CD4-positive, alpha-beta T cell (primary cell): ENCODE results near the gene GRID1. TPM values are rescaled to one million over a fixed set of nuclear protein-coding genes. Genes with fewer than 3 reads are reported as not detected.

Experiments
- ATAC-seq: fragments of 200-7000 bp; cut with Tn5 transposase; one replicate; pipeline ENCODE4 v1.10.0; 2022; ENCODE audit warnings: mild to moderate bottlenecking; ENCODE audit not compliant: poor library complexity
- CTCF ChIA-PET: fragments of 350-600 bp; sonication (Branson Sonifier 250); formaldehyde crosslinking; loops from one replicate; lab custom pipeline; 2021; ENCODE audit warnings: antibody characterized with exemption, inconsistent platforms; lab: Charles Lee
- POLR2A ChIA-PET: fragments of 350-600 bp; sonication (Branson Sonifier 250); formaldehyde crosslinking; loops from one replicate; lab custom pipeline; 2021; ENCODE audit warnings: antibody characterized with exemption, inconsistent platforms; lab: Charles Lee
- DNase-seq, 14 experiments: peaks; one replicate each; pipeline ENCODE4 v3.0.0-alpha.2; 2013 to 2020; ENCODE audit warnings: mixed read lengths in 2 of 14
- H3K27ac ChIP-seq, 2 donors: one replicate each; pipeline versions ENCODE4 v1.5.1 to v1.7.0; 2013; ENCODE audit warnings: low read length in 2 of 2, low read depth in 1 of 2, mild to moderate bottlenecking in 1 of 2
- H3K27me3 ChIP-seq, 2 experiments: 1 replicate in 1 of 2; 2 replicates in 1 of 2; pipeline versions ENCODE4 v1.6.1 to v1.7.0; 2013; ENCODE audit warnings: low read length in 2 of 2, control low read depth in 1 of 2, mild to moderate bottlenecking in 1 of 2, moderate library complexity in 1 of 2; ENCODE audit not compliant: insufficient read depth in 2 of 2, control insufficient read depth in 1 of 2
- H3K36me3 ChIP-seq: one replicate; pipeline ENCODE4 v1.6.1; 2013; ENCODE audit warnings: low read length, control low read depth; ENCODE audit not compliant: insufficient read depth
- H3K4me1 ChIP-seq: one replicate; pipeline ENCODE4 v1.6.1; 2013; ENCODE audit warnings: low read length, control low read depth; ENCODE audit not compliant: insufficient read depth
- H3K4me3 ChIP-seq: one replicate; pipeline ENCODE4 v1.5.1; 2013; ENCODE audit warnings: mild to moderate bottlenecking, low read length, moderate library complexity
- H3K9me3 ChIP-seq, 2 experiments: 1 replicate in 1 of 2; 2 replicates in 1 of 2; pipeline versions ENCODE4 v1.6.1 to v1.7.0; 2013; ENCODE audit warnings: low read length in 2 of 2, mild to moderate bottlenecking in 2 of 2, control low read depth in 1 of 2, moderate library complexity in 1 of 2; ENCODE audit not compliant: control insufficient read depth in 1 of 2, insufficient read depth in 1 of 2
- H3K27ac Mint-ChIP-seq: one replicate; pipeline ENCODE4 v1.8.0; 2020; ENCODE audit warnings: mixed read lengths
- H3K27me3 Mint-ChIP-seq: one replicate; pipeline ENCODE4 v1.8.0; 2021; ENCODE audit warnings: mixed read lengths
- H3K36me3 Mint-ChIP-seq: one replicate; pipeline ENCODE4 v1.8.0; 2021; ENCODE audit warnings: low read depth, mixed read lengths
- H3K4me1 Mint-ChIP-seq: one replicate; pipeline ENCODE4 v1.8.0; 2021; ENCODE audit warnings: low read depth, mixed read lengths
- H3K4me3 Mint-ChIP-seq: one replicate; pipeline ENCODE4 v1.8.0; 2020; ENCODE audit warnings: mild to moderate bottlenecking, mixed read lengths
- H3K9me3 Mint-ChIP-seq: one replicate; pipeline ENCODE4 v1.8.0; 2020; ENCODE audit warnings: mixed read lengths
- intact Hi-C, 2 experiments: fragments of 100-400 bp; cut with DNase I in 1 of 2; cut with micrococcal nuclease in 1 of 2; formaldehyde crosslinking; loops; one replicate each; pipeline versions ENCODE4 v1.15.1 to v1.9.0; 2023 to 2025; cut with DNase I, micrococcal nuclease
- total RNA-seq, 174 experiments: library from RNA in 2 of 174; stranded (reverse) in 2 of 174; gene quantifications; one replicate each; pipeline ENCODE4 v1.2.3 and lab custom pipeline; 2021 to 2026
- TF ChIP-seq, protein P1 (sequence below): fragments of 200-600 bp; IDR thresholded peaks from one replicate; pipeline ENCODE4 v1.8.0; 2022; ENCODE audit warnings: antibody characterized with exemption, mild to moderate bottlenecking

Gene GRID1
- total RNA-seq, 2 experiments from 2014 or later: not detected

DNA sequence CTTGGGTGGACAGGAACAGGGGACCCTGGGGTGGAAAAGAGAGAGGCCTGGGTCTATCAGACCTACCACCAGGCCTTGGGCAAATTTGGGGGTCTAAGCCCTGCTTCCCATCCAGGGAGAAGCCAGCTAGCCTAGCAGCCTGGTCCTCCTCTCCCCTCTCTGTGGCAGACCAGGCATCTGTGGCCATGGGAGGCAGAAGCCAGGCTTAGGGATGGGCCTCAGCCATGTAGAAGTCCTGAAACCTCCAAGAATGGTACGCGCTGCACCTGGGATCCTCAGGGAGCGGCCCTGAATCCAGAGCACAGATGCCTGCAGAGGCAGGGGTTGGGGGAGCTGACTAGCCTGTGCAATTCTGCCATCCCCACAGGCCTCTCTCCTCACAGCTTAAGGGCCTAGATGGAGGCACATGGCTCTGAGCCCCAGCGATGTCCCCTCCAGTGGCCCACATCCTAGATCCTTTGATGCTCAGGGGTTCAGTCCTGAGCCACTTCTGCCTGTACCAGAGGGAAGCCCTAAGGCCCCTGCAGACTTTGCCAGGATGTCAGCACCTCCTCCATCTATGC lies 21.2 kb downstream of the GRID1 start:
- ChIA-PET CTCF (no interaction called here), POLR2A (no interaction called here)
- ATAC-seq: no peak
- no peak overlapping the region for H3K27ac Mint-ChIP-seq
- Histone ChIP-seq H3K36me3 (no peaks in the 10 kb centered on the region), H3K27me3 (peaks cover 0 to 3% of the 10 kb centered on the region in 2 experiments), H3K4me3 (no peak overlapping the region), H3K9me3 (no peaks in the 10 kb centered on the region), H3K4me1 (no peaks in the 10 kb centered on the region), H3K27ac (no peak overlapping the region)
- H3K4me1 Mint-ChIP-seq: no peaks in the 10 kb centered on the region
- no peaks in the 10 kb centered on the region for H3K9me3 Mint-ChIP-seq
- DNase-seq: no peak
- TF ChIP-seq, protein P1, sequence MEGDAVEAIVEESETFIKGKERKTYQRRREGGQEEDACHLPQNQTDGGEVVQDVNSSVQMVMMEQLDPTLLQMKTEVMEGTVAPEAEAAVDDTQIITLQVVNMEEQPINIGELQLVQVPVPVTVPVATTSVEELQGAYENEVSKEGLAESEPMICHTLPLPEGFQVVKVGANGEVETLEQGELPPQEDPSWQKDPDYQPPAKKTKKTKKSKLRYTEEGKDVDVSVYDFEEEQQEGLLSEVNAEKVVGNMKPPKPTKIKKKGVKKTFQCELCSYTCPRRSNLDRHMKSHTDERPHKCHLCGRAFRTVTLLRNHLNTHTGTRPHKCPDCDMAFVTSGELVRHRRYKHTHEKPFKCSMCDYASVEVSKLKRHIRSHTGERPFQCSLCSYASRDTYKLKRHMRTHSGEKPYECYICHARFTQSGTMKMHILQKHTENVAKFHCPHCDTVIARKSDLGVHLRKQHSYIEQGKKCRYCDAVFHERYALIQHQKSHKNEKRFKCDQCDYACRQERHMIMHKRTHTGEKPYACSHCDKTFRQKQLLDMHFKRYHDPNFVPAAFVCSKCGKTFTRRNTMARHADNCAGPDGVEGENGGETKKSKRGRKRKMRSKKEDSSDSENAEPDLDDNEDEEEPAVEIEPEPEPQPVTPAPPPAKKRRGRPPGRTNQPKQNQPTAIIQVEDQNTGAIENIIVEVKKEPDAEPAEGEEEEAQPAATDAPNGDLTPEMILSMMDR: no peak
- no peak overlapping the region for H3K4me3 Mint-ChIP-seq
- intact Hi-C loops: no loop called here
- no peaks in the 10 kb centered on the region for H3K27me3 Mint-ChIP-seq
- no peaks in the 10 kb centered on the region for H3K36me3 Mint-ChIP-seq

DNA sequence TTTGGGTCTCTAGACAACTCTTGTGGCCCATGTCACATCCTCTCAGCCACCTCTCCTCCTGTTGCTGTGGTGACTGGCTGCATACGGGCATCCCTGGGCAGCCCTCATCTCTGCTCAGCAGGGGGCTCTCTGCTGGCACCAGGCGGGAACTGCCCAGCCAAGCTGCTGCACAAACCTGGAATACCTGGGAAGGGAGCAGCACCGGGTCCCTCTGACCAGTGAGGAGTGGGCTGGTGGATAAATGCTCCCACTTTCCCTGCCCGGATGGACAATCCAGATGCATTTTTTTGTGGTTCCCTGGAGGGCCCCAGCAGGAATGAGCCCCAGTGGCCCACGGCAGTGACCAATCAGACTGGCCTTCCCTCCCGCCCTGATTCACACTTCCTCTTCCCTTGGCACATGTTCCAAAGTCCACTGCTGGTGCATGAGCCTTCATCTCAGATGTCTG lies 21.9 kb downstream of the GRID1 start:
- no peak overlapping the region for H3K27ac ChIP-seq
- no peaks in the 10 kb centered on the region for H3K9me3 Mint-ChIP-seq
- intact Hi-C loops: no loop called here
- H3K4me3 Mint-ChIP-seq: no peak overlapping the region
- no peaks in the 10 kb centered on the region for H3K27me3 Mint-ChIP-seq
- no peaks in the 10 kb centered on the region for H3K4me1 Mint-ChIP-seq
- H3K27ac Mint-ChIP-seq: no peak overlapping the region
- no peaks in the 10 kb centered on the region for H3K27me3 ChIP-seq
- no peaks in the 10 kb centered on the region for H3K4me1 ChIP-seq
- H3K36me3 ChIP-seq: no peaks in the 10 kb centered on the region
- H3K4me3 ChIP-seq: no peak overlapping the region
- DNase-seq (no peak), ATAC-seq (no peak)
- TF ChIP-seq, protein P1: no peak
- POLR2A ChIA-PET: no interaction called here
- H3K9me3 ChIP-seq: no peaks in the 10 kb centered on the region
- H3K36me3 Mint-ChIP-seq: no peaks in the 10 kb centered on the region
- CTCF ChIA-PET: no interaction called here

DNA sequence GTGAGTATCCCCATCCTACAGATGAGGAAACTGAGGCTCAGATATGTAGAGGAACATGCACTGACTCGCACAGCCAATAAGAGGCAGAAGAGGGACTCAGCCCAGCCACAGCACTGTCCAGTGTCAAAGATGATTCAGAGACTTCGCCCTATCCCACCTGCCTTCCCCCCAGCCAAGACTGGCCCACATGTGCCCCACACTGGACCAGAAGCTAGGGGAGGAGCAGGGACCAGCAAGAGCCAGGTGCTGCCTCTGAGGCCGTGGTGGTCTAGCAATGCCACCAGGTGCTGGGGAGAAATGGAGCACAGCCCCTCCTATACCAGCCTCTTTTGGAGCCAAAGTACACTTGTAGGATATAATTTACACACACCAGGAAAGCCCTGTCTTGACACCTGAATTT lies 22.3 kb downstream of the GRID1 start:
- ATAC-seq: no peak

More for the DNA sequence above, 22.3 kb downstream of the GRID1 start:
- no peaks in the 10 kb centered on the region for H3K27me3 Mint-ChIP-seq
- ChIA-PET POLR2A (no interaction called here), CTCF (no interaction called here)
- no peak overlapping the region for H3K4me3 Mint-ChIP-seq
- DNase-seq: no peak
- no peaks in the 10 kb centered on the region for H3K4me1 Mint-ChIP-seq
- Histone ChIP-seq H3K27me3 (no peaks in the 10 kb centered on the region), H3K27ac (no peak overlapping the region), H3K4me3 (no peak overlapping the region), H3K36me3 (no peaks in the 10 kb centered on the region), H3K4me1 (no peaks in the 10 kb centered on the region), H3K9me3 (peaks cover 0 to under 1% of the 10 kb centered on the region in 2 experiments)
- H3K9me3 Mint-ChIP-seq: no peaks in the 10 kb centered on the region
- no peaks in the 10 kb centered on the region for H3K36me3 Mint-ChIP-seq
- TF ChIP-seq, protein P1: no peak
- no peak overlapping the region for H3K27ac Mint-ChIP-seq
- intact Hi-C loops: no loop called here
